ENCODE data around the gene ZFYVE28.

- TF ChIP-seq POLR2A (IDR thresholded peaks at IDR 0.05; ENCODE audit: low read depth, low read length): no peak
- TF ChIP-seq POLR2AphosphoS5 (IDR thresholded peaks at IDR 0.05; ENCODE audit: low read depth, low read length): no peak
- no peak for TF ChIP-seq TAF1 (IDR thresholded peaks at IDR 0.05; ENCODE audit: low read depth, low read length)
- TF ChIP-seq SPI1 (IDR thresholded peaks at IDR 0.05; ENCODE audit: low read depth, low read length): no peak
- TF ChIP-seq PAX5 (IDR thresholded peaks at IDR 0.05; ENCODE audit: insufficient read depth, low read length, severe bottlenecking): no peak
These were observed 121.5 kb downstream of the ZFYVE28 start for GRCh38 chr4:2296631-2297601.
